HG02970 (cell line): ENCODE results near the gene SYT14.
"Not testable (repeated sequence)": the region's sequence is repeated elsewhere in the genome, so short reads cannot be mapped to it uniquely, and the experiment has no call there.

Experiments used
- ATAC-seq: cut with Tn5 transposase; IDR thresholded peaks from one replicate; pipeline ENCODE4 v1.9.1; 2021; ENCODE audit warnings: mild to moderate bottlenecking, moderate library complexity, moderate number of reproducible peaks; ENCODE audit not compliant: unreplicated experiment, low FRiP score

SYT14 gene

GRCh38 chr1:210022044-210022443 lies 84.0 kb downstream of the SYT14 start:
- ATAC-seq = no peak

GRCh38 chr1:210024282-210024681 lies 86.3 kb downstream of the SYT14 start:
- no peak for ATAC-seq

- no peak for ATAC-seq
Measured at GRCh38 chr1:210024996-210025395, 87.0 kb downstream of the SYT14 start.

GRCh38 chr1:210025870-210026269 lies 87.9 kb downstream of the SYT14 start:
- no peak for ATAC-seq

- ATAC-seq = no peak
Measured at GRCh38 chr1:210027994-210028393, 90.0 kb downstream of the SYT14 start.

GRCh38 chr1:210031473-210031872 lies 93.5 kb downstream of the SYT14 start:
- no peak for ATAC-seq

- ATAC-seq = no peak
Measured at GRCh38 chr1:210043058-210043457, 105.0 kb downstream of the SYT14 start.

- no peak for ATAC-seq
Measured at GRCh38 chr1:210049616-210050015, 111.6 kb downstream of the SYT14 start.

GRCh38 chr1:210050491-210050890 lies 112.5 kb downstream of the SYT14 start:
- not testable (repeated sequence) for ATAC-seq

- ATAC-seq = no peak
Measured at GRCh38 chr1:210053126-210053525, 115.1 kb downstream of the SYT14 start.

GRCh38 chr1:210057593-210057992 lies 119.6 kb downstream of the SYT14 start:
- ATAC-seq = no peak

- no peak for ATAC-seq
Measured at GRCh38 chr1:210061992-210062391, 124.0 kb downstream of the SYT14 start.

GRCh38 chr1:210070531-210070930 lies 132.5 kb downstream of the SYT14 start:
- no peak for ATAC-seq

GRCh38 chr1:210072129-210072528 lies 134.1 kb downstream of the SYT14 start:
- ATAC-seq = no peak

GRCh38 chr1:210072896-210073504 lies 135.0 kb downstream of the SYT14 start:
- ATAC-seq = no peak

GRCh38 chr1:210074904-210075303 lies 136.9 kb downstream of the SYT14 start:
- no peak for ATAC-seq

- ATAC-seq = no peak
Measured at GRCh38 chr1:210076620-210077019, 138.6 kb downstream of the SYT14 start.

- no peak for ATAC-seq
Measured at GRCh38 chr1:210081494-210081893, 143.5 kb downstream of the SYT14 start.

GRCh38 chr1:210085359-210085758 lies 147.3 kb downstream of the SYT14 start:
- no peak for ATAC-seq

GRCh38 chr1:210087058-210087457 lies 149.0 kb downstream of the SYT14 start:
- no peak for ATAC-seq

- no peak for ATAC-seq
Measured at GRCh38 chr1:210089855-210090254, 151.8 kb downstream of the SYT14 start.

- ATAC-seq = no peak
Measured at GRCh38 chr1:210092366-210092765, 154.3 kb downstream of the SYT14 start.

GRCh38 chr1:210093461-210093860 lies 155.4 kb downstream of the SYT14 start:
- ATAC-seq = no peak
